ENCODE measurements around the gene MBOAT2.

MBOAT2 gene

GRCh38 chr2:8805278-8806210 lies 197.9 kb downstream of the MBOAT2 start:
- no peak for DNase-seq

GRCh38 chr2:8803658-8804379 lies 199.7 kb downstream of the MBOAT2 start:
- DNase-seq, result no peak

- DNase-seq, result no peak
Measured at GRCh38 chr2:8802741-8803140, 200.7 kb downstream of the MBOAT2 start.

Data from NCI-H1092 treated with DMSO at 0.1 percent for 48 hours (cell line).